Thyroid gland (tissue), 4 donors: ENCODE results near the gene SERPINB2.

Experiments used
- CTCF ChIP-seq, 6 experiments: fragments of 200-600 bp in 3 of 6; fragments of 450-650 bp in 3 of 6; sonication (generic) in 3 of 6; IDR thresholded peaks; one replicate each; pipeline ENCODE4 v1.5.1; 2016 to 2019; ENCODE audit warnings: antibody characterized with exemption in 6 of 6, mild to moderate bottlenecking in 2 of 6, inconsistent platforms in 1 of 6, moderate library complexity in 1 of 6
- POLR2A ChIP-seq, 2 donors: fragments of 450-650 bp; IDR thresholded peaks; one replicate each; pipeline ENCODE4 v1.6.1; 2017; ENCODE audit warnings: antibody characterized with exemption in 2 of 2, mild to moderate bottlenecking in 2 of 2, moderate library complexity in 1 of 2

GRCh38 chr18:63881851-63882250 lies 5.7 kb upstream of the SERPINB2 start:
- no peak for TF ChIP-seq POLR2A (IDR thresholded peaks at IDR 0.05)
- TF ChIP-seq CTCF (IDR thresholded peaks at IDR 0.05): no peak
